ENCODE results near the gene ASPRV1. TPM values are rescaled to one million over a fixed set of nuclear protein-coding genes. Genes with fewer than 3 reads are reported as not detected.

ASPRV1 gene
- total and polyA plus RNA-seq, 2 donors (not counting 3 experiments of a cell fraction or from before 2014, with no cell fraction given), result 0.15 to 0.22 TPM

GRCh38 chr2:70010576-70011111, 49.2 kb upstream of the ASPRV1 start:
- dilution Hi-C loops (cut with MboI; ENCODE audit: extremely low pct_ligation_motif_present, low sequenced_read_pairs), result no loop called here
- Histone ChIP-seq H3K4me1 (ENCODE audit: control insufficient read depth, extremely low read depth, insufficient read depth, low read length) (no peaks in the 10 kb centered on the region), H3K9me1 (replicated peaks; ENCODE audit: control insufficient read depth, extremely low read depth, insufficient read depth, low read length) (no peaks in the 10 kb centered on the region), H3K27ac (ENCODE audit: insufficient read depth, low read depth, low read length) (no peak overlapping the region), H3K4me2 (ENCODE audit: insufficient read depth, low read length) (no peak overlapping the region), H3K27me3 (ENCODE audit: control insufficient read depth in 2 of 2, insufficient read depth in 2 of 2, low read length in 2 of 2) (no peaks in the 10 kb centered on the region), H3K9me3 (replicated peaks; ENCODE audit: control insufficient read depth, insufficient read depth, low read length) (no peaks in the 10 kb centered on the region), H4K20me1 (replicated peaks; ENCODE audit: control insufficient read depth, extremely low read depth, insufficient read depth, low read length) (no peaks in the 10 kb centered on the region), H3K36me3 (ENCODE audit: control insufficient read depth in 2 of 2, extremely low read depth in 1 of 2, insufficient read depth in 2 of 2, low read length in 2 of 2) (no peaks in the 10 kb centered on the region), H3K9ac (replicated peaks; ENCODE audit: extremely low read depth, insufficient read depth, low read length) (no peak overlapping the region), H3K79me2 (ENCODE audit: control insufficient read depth, insufficient read depth, low read length) (no peaks in the 10 kb centered on the region), H2AFZ (ENCODE audit: low read depth, low read length) (no peak overlapping the region), H3K4me3 (replicated peaks in 1 of 3; ENCODE audit: insufficient read depth in 1 of 3, low read depth in 1 of 3, low read length in 3 of 3) (no peak overlapping the region)
- no peak for DNase-seq (ENCODE audit: low read depth, low spot score)
- CTCF ChIA-PET, result no interaction called here
- TF ChIP-seq GATA2 (IDR thresholded peaks at IDR 0.05; ENCODE audit: insufficient read depth, insufficient read length, low read depth, low read length), result no peak
- no peak for TF ChIP-seq MAX (IDR thresholded peaks at IDR 0.05; ENCODE audit: insufficient read depth, insufficient read length)
- TF ChIP-seq EZH2 (IDR thresholded peaks at IDR 0.05; ENCODE audit: borderline replicate concordance, low read depth, low read length, severe bottlenecking), result no peak
- TF ChIP-seq CTCF (IDR thresholded peaks at IDR 0.05; ENCODE audit: extremely low read depth in 1 of 2, insufficient read depth in 1 of 2, low read depth in 1 of 2, low read length in 2 of 2), result no peak
- no peak for TF ChIP-seq POLR2A (IDR thresholded peaks at IDR 0.05; ENCODE audit: low read depth, low read length)
- no peak for TF ChIP-seq MYC (IDR thresholded peaks at IDR 0.05; ENCODE audit: low read depth, low read length)
- no peak for TF ChIP-seq FOS (IDR thresholded peaks at IDR 0.05; ENCODE audit: borderline replicate concordance, insufficient read depth, low read length)
- TF ChIP-seq POLR2AphosphoS5 (IDR thresholded peaks at IDR 0.05; ENCODE audit: insufficient read depth, low read depth, low read length), result no peak
- TF ChIP-seq JUN (IDR thresholded peaks at IDR 0.05; ENCODE audit: borderline replicate concordance, insufficient read depth, insufficient read length, low read depth), result no peak
- no peak for FAIRE-seq
- POLR2A ChIA-PET, result no interaction called here
- intact Hi-C loops (cut with micrococcal nuclease), result no loop called here
- BruUV-seq (replicated peaks), result no TSS peak

Measured in endothelial cell of umbilical vein (primary cell).